HT-29 (cell line): ENCODE data around the gene TECPR1. TPM values are rescaled to one million over a fixed set of nuclear protein-coding genes. Genes with fewer than 3 reads are reported as not detected.

Experiments
- total RNA-seq: library from RNA; depleted of rRNA; stranded (reverse); fragments of >200 nt; shearing (Covaris generic); gene quantifications from 2 replicates; pipeline ENCODE4 v1.2.3, GENCODE V29; 2014; rRNA removed

The TECPR1 gene
- total RNA-seq, 1 experiment from 2014 or later = 36.2 TPM

Other genes with a start within 250 kb of the TECPR1 start
- gene LMTK2, start 145.4 kb downstream of the TECPR1 start, total RNA-seq = 23.1 and 26.8 TPM in 2 replicates
- gene BHLHA15, start 40.8 kb downstream of the TECPR1 start, total RNA-seq = 16.2 and 21.8 TPM in 2 replicates
- 206 and 239 TPM in 2 replicates for gene BRI3, start 29.5 kb upstream of the TECPR1 start, total RNA-seq
- 46.2 and 48.0 TPM in 2 replicates for gene BAIAP2L1, start 148.9 kb upstream of the TECPR1 start, total RNA-seq